Suprapubic skin (tissue), 3 donors: ENCODE results near the gene SLTM.

ENCODE experiments used
- EP300 ChIP-seq: sonication (generic); formaldehyde crosslinking; IDR thresholded peaks from one replicate; pipeline ENCODE4 v1.6.1; 2017; ENCODE audit warnings: antibody characterized with exemption
- POLR2A ChIP-seq, 2 donors: fragments of 450-650 bp; IDR thresholded peaks; one replicate each; pipeline ENCODE4 v1.6.1; 2017; ENCODE audit warnings: antibody characterized with exemption in 2 of 2, mild to moderate bottlenecking in 2 of 2, moderate library complexity in 2 of 2
- TF ChIP-seq, protein P1 (sequence below), 2 donors: fragments of 200-600 bp in 1 of 2; fragments of 450-650 bp in 1 of 2; sonication (generic) in 1 of 2; IDR thresholded peaks; one replicate each; pipeline ENCODE4 v1.5.1; 2016 to 2019; ENCODE audit warnings: antibody characterized with exemption in 2 of 2, mild to moderate bottlenecking in 1 of 2, moderate library complexity in 1 of 2

DNA sequence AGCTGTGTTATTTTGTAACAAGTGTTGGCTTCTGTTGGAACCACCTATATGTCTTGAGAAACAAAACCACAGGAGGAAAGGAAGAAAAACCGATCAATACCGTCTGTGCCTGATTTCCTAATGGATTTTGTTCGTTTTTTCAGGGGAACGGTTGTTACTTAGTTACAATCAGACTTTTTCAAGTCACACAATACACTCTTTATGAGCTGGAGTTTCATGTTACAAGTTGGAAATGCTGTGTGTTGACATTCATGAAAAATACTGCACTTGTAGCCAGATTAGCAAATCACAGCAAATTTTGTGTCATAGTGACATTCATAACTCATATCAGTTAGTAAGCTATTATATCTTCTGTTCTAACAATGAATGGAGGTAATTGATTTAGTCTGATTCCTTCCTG, 78.9 kb downstream of the SLTM start:
- TF ChIP-seq POLR2A (IDR thresholded peaks at IDR 0.05) (no peak), EP300 (no peak)
- TF ChIP-seq, protein P1, sequence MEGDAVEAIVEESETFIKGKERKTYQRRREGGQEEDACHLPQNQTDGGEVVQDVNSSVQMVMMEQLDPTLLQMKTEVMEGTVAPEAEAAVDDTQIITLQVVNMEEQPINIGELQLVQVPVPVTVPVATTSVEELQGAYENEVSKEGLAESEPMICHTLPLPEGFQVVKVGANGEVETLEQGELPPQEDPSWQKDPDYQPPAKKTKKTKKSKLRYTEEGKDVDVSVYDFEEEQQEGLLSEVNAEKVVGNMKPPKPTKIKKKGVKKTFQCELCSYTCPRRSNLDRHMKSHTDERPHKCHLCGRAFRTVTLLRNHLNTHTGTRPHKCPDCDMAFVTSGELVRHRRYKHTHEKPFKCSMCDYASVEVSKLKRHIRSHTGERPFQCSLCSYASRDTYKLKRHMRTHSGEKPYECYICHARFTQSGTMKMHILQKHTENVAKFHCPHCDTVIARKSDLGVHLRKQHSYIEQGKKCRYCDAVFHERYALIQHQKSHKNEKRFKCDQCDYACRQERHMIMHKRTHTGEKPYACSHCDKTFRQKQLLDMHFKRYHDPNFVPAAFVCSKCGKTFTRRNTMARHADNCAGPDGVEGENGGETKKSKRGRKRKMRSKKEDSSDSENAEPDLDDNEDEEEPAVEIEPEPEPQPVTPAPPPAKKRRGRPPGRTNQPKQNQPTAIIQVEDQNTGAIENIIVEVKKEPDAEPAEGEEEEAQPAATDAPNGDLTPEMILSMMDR (IDR thresholded peaks at IDR 0.05) = no peak
